ENCODE data around the gene DTHD1.

DNA sequence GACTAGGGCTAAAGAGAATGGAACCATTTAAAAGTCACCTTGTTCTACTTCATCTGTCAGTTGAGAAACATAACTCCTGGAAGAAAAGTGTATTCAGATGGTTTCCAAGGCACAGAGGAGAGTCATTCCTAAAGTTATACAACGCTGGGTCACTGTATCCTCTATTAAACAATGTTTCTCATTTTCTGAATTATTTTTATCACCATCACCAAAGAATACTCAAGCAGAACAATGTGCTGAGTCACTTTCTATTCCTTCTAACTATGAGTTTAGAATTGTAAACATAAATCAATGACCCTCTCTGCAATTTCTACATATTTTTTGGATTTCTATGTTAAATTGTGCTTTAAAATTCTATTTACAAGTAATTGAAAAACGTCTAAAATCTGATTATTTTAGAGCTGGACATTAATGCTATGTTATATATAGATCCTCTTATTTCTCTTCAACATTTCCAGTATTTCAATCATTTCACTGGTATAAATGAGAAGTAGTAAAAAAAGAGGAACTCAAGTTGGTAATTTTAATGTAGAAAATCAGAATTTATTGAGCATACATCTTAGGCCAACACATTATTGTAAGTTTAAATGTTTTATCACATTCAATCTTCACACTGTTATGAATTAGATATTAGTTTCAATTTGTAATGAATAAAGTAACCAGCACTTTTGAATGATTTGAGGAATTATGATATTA is 7.5 kb downstream of the DTHD1 start:
- no peak for TF ChIP-seq CTCF (IDR thresholded peaks at IDR 0.05)
- no peak for TF ChIP-seq POLR2A (IDR thresholded peaks at IDR 0.05)

Measured in sigmoid colon (tissue), 3 donors.